ENCODE results near the gene TBC1D2B. TPM values are rescaled to one million over a fixed set of nuclear protein-coding genes. Genes with fewer than 3 reads are reported as not detected.

TBC1D2B gene
- total and polyA plus RNA-seq, 4 donors, result 9.8 to 109 (median 53.2) TPM

DNA sequence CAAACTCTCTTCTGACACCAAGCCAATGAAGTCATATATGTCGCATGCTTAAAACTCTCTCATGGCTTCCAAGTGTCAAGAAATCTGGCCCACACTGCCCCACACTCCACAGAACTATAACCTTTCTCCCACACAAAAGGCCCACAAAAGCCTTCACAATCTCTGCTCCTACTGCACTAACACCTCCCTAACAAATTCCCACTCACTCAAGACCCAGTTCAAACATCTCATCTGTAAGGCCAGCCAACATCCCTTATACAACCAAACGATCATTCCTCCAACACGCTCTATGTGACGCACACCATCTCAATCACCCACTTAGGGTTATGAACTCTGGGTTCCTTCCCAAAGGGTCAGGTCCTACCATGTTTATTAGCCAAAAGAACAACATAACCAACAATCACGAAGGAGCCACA is 13.5 kb downstream of the TBC1D2B start:
- no peak for DNase-seq
- H3K9me3 ChIP-seq (ENCODE audit: control insufficient read depth, low read length), result no peaks in the 10 kb centered on the region
- peak overlapping the region; percentile 22 to 75 for H3K27ac ChIP-seq (ENCODE audit: low read depth in 1 of 2, low read length in 2 of 2)
- H3K4me3 ChIP-seq (ENCODE audit: low read length in 2 of 2), result no peak overlapping the region
- peaks cover 10 to 13% of the 10 kb centered on the region in 2 donors for H3K4me1 ChIP-seq (ENCODE audit: control insufficient read depth in 1 of 2, insufficient read depth in 2 of 2, low read length in 2 of 2)
- WGBS, 2 donors, result 76 to 80% methylated on average over 5 of the region's 5 CpGs
- H3K36me3 ChIP-seq (ENCODE audit: control insufficient read depth in 1 of 2, insufficient read depth in 2 of 2, low read length in 1 of 2), result no peaks in the 10 kb centered on the region
- no peaks in the 10 kb centered on the region for H3K27me3 ChIP-seq (ENCODE audit: control insufficient read depth in 1 of 2, insufficient read depth in 2 of 2, low read length in 1 of 2)
- intact Hi-C loops (cut with DNase I), result no loop called here
- no peak for ATAC-seq (ENCODE audit: low FRiP score)

DNA sequence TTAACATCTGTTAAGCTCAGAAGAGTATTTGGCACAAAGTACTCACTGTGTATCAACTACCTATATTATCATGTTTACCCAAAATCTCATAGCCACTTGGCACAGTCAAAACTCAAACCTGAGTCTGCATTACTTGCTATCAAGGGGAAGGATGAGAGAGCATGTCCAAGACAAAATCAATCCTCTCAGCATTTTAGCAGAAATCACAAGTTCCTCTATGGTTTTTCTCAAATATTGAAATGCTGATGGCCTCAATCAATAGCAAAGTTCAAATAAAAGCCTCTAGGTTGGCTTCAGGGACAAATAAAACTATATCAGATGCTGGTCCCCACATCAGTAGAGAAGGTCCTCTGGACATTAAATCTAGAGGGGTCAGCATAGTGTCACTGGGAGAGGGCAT is 14.3 kb downstream of the TBC1D2B start:
- H3K4me1 ChIP-seq (ENCODE audit: control insufficient read depth in 1 of 2, insufficient read depth in 2 of 2, low read length in 2 of 2), result peaks cover 10 to 13% of the 10 kb centered on the region in 2 donors
- intact Hi-C loops (cut with DNase I), result no loop called here
- peak overlapping the region in 1 of 2 donors; percentile 12 for H3K27ac ChIP-seq (ENCODE audit: low read depth in 1 of 2, low read length in 2 of 2)
- no peak overlapping the region for H3K4me3 ChIP-seq (ENCODE audit: low read length in 2 of 2)
- no peaks in the 10 kb centered on the region for H3K9me3 ChIP-seq (ENCODE audit: control insufficient read depth, low read length)
- ATAC-seq (ENCODE audit: low FRiP score) (no peak), DNase-seq (no peak)
- H3K36me3 ChIP-seq (ENCODE audit: control insufficient read depth in 1 of 2, insufficient read depth in 2 of 2, low read length in 1 of 2), result no peaks in the 10 kb centered on the region
- H3K27me3 ChIP-seq (ENCODE audit: control insufficient read depth in 1 of 2, insufficient read depth in 2 of 2, low read length in 1 of 2), result no peaks in the 10 kb centered on the region

DNA sequence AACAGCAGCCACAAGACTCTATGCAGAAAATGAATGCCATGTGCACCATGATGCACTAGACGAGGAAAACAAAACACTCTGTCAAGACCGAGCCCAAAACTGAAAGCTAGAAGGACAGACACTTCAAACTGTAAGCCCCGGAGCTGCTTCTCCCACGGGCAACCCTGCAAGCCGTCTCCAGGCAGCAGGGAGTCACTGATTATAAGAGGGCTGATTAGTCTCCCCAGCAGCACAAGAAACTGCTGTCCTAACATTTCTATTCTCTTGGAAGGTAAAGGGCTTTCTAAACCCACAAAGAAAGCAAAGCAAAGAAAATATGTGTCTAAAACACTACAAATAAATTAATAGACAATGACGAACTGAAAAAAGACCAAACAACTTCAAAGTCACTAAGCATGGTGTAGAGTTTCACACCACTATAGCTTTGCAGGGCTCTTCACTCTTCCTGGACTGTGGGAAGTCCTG is 15.5 kb downstream of the TBC1D2B start:
- Histone ChIP-seq H3K27ac (ENCODE audit: low read depth in 1 of 2, low read length in 2 of 2) (no peak overlapping the region), H3K4me1 (ENCODE audit: control insufficient read depth in 1 of 2, insufficient read depth in 2 of 2, low read length in 2 of 2) (peaks cover 8 to 13% of the 10 kb centered on the region in 2 donors), H3K9me3 (ENCODE audit: control insufficient read depth, low read length) (no peaks in the 10 kb centered on the region), H3K36me3 (ENCODE audit: control insufficient read depth in 1 of 2, insufficient read depth in 2 of 2, low read length in 1 of 2) (no peaks in the 10 kb centered on the region), H3K4me3 (ENCODE audit: low read length in 2 of 2) (no peak overlapping the region), H3K27me3 (ENCODE audit: control insufficient read depth in 1 of 2, insufficient read depth in 2 of 2, low read length in 1 of 2) (no peaks in the 10 kb centered on the region)
- WGBS, 2 donors, result 61 to 63% methylated on average over 6 of the region's 6 CpGs
- no peak for DNase-seq
- intact Hi-C loops (cut with DNase I), result no loop called here
- no peak for ATAC-seq (ENCODE audit: low FRiP score)

DNA sequence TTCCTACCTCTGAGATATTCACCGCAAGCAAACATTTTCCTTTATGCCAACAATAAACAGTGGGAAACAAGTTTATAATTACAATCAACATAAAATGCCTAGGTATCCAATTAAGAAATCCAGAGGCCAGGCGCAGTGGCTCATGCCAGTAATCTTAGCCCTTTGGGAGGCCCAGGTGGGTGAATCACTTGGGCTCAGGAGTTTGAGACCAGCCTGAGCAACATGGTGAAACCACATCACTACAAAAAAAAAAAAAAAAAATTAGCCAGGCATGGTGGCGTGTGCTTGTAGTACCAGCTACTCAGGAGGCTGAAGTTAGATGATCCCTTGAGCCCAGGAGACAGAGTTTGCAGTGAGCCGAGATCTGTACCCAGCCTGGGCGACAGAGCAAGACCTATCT is 17.3 kb downstream of the TBC1D2B start:
- intact Hi-C loops (cut with DNase I), result no loop called here
- 98% methylated on average over 5 of the region's 5 CpGs for WGBS, 2 donors
- Histone ChIP-seq H3K4me1 (ENCODE audit: control insufficient read depth in 1 of 2, insufficient read depth in 2 of 2, low read length in 2 of 2) (peaks cover 6 to 8% of the 10 kb centered on the region in 2 donors), H3K4me3 (ENCODE audit: low read length in 2 of 2) (no peak overlapping the region), H3K27me3 (ENCODE audit: control insufficient read depth in 1 of 2, insufficient read depth in 2 of 2, low read length in 1 of 2) (no peaks in the 10 kb centered on the region), H3K27ac (ENCODE audit: low read depth in 1 of 2, low read length in 2 of 2) (no peak overlapping the region), H3K9me3 (ENCODE audit: control insufficient read depth, low read length) (no peaks in the 10 kb centered on the region), H3K36me3 (ENCODE audit: control insufficient read depth in 1 of 2, insufficient read depth in 2 of 2, low read length in 1 of 2) (no peaks in the 10 kb centered on the region)
- no peak for ATAC-seq (ENCODE audit: low FRiP score)
- no peak for DNase-seq

DNA sequence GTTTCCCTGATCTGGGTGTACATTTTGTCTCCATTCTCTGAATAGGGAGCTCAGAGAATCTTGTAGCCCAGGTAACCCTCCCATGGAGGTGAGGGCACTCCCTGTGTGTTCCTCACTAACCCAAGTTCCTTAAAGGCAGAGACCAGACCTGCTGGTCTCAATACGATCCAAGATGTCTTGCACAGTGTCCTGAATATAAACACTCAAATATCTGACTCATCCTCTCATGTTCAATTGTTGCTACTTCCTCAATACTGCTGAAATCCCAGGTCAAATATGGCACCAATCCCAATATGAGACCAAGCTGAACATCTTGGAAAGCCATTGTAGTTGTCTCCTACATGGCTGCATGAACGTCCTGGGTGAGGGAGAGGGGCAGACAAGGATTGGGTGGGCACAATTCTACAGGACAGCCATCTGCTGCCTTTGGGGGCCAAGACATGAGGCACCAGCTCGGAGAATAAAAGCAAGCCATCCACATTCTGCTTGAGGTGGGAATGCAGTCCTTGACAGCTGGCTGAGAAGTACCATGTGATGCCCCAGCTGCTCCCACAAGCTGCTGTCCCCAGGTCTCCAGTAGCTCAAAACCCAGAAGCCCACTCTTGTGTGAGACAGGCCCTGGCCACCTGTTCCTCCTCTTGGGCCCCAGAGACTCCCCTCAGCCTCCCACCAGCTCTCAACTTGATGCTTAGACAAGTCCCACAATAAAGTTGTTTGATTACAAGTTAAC is 18.2 kb downstream of the TBC1D2B start:
- WGBS, 2 donors, result 91% methylated on average over 3 of the region's 3 CpGs
- Histone ChIP-seq H3K9me3 (ENCODE audit: control insufficient read depth, low read length) (no peaks in the 10 kb centered on the region), H3K27ac (ENCODE audit: low read depth in 1 of 2, low read length in 2 of 2) (no peak overlapping the region), H3K36me3 (ENCODE audit: control insufficient read depth in 1 of 2, insufficient read depth in 2 of 2, low read length in 1 of 2) (no peaks in the 10 kb centered on the region), H3K4me3 (ENCODE audit: low read length in 2 of 2) (no peak overlapping the region), H3K27me3 (ENCODE audit: control insufficient read depth in 1 of 2, insufficient read depth in 2 of 2, low read length in 1 of 2) (no peaks in the 10 kb centered on the region), H3K4me1 (ENCODE audit: control insufficient read depth in 1 of 2, insufficient read depth in 2 of 2, low read length in 2 of 2) (peaks cover 6 to 8% of the 10 kb centered on the region in 2 donors)
- intact Hi-C loops (cut with DNase I), result no loop called here
- no peak for ATAC-seq (ENCODE audit: low FRiP score)
- DNase-seq, result no peak

DNA sequence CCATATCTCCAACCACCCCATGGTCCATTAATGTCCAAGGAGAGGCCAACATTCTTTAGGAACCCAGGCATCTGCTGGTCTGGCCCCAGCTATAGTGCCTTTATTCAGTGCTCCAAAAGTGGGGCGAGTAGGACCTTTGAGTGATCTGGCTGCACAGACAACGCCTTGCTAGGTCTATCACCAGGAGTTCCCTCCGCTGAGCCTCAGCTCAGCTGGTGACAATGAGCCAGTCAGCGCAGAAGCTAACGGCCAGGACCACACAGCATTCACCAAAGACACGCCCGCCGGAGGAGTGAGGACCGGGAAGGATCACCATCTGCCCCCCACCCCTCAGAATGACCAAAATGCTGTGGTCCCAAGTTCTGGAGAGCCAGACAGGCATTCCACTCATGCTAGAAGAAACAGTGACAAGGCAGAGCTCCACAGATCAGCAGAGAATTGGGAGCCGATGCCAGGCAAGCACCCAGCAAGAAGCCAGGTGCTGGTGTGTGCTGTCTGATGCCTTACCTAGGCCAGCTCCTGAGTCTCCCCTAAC is 19.0 kb downstream of the TBC1D2B start:
- H3K27ac ChIP-seq (ENCODE audit: low read depth in 1 of 2, low read length in 2 of 2), result no peak overlapping the region
- ATAC-seq (ENCODE audit: low FRiP score) (no peak), DNase-seq (no peak)
- peaks cover 0 to 4% of the 10 kb centered on the region in 2 donors for H3K4me1 ChIP-seq (ENCODE audit: control insufficient read depth in 1 of 2, insufficient read depth in 2 of 2, low read length in 2 of 2)
- intact Hi-C loops (cut with DNase I), result no loop called here
- H3K36me3 ChIP-seq (ENCODE audit: control insufficient read depth in 1 of 2, insufficient read depth in 2 of 2, low read length in 1 of 2), result peaks cover 0 to 3% of the 10 kb centered on the region in 2 donors
- WGBS, 2 donors, result 91 to 94% methylated on average over 10 of the region's 10 CpGs
- H3K4me3 ChIP-seq (ENCODE audit: low read length in 2 of 2), result no peak overlapping the region
- H3K27me3 ChIP-seq (ENCODE audit: control insufficient read depth in 1 of 2, insufficient read depth in 2 of 2, low read length in 1 of 2), result no peaks in the 10 kb centered on the region
- H3K9me3 ChIP-seq (ENCODE audit: control insufficient read depth, low read length), result no peaks in the 10 kb centered on the region

DNA sequence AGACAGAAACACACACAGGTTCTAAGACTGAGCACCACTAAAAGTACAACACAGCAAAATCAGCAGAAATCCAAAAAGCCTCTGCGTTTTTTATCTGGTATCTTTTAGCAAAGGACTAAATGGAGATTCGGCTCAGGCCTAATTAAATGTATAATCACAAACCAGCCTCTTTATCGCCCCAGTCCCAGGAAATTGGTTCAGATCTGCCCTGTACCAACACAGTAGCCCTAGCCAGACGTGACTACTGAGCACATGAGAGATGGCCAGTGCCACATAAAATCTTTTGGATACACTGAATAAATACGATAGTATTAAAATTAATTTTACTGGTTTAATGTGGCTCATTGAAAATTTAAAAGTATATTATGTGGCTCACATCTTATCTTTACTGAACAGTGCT is 19.7 kb downstream of the TBC1D2B start:
- no peaks in the 10 kb centered on the region for H3K27me3 ChIP-seq (ENCODE audit: control insufficient read depth in 1 of 2, insufficient read depth in 2 of 2, low read length in 1 of 2)
- peaks cover 0 to 3% of the 10 kb centered on the region in 2 donors for H3K36me3 ChIP-seq (ENCODE audit: control insufficient read depth in 1 of 2, insufficient read depth in 2 of 2, low read length in 1 of 2)
- DNase-seq (no peak), ATAC-seq (ENCODE audit: low FRiP score) (no peak)
- H3K4me1 ChIP-seq (ENCODE audit: control insufficient read depth in 1 of 2, insufficient read depth in 2 of 2, low read length in 2 of 2), result peaks cover 0 to 2% of the 10 kb centered on the region in 2 donors
- intact Hi-C loops (cut with DNase I), result no loop called here
- no peak overlapping the region for H3K27ac ChIP-seq (ENCODE audit: low read depth in 1 of 2, low read length in 2 of 2)
- no peaks in the 10 kb centered on the region for H3K9me3 ChIP-seq (ENCODE audit: control insufficient read depth, low read length)
- no peak overlapping the region for H3K4me3 ChIP-seq (ENCODE audit: low read length in 2 of 2)
- 91 to 92% methylated on average over 5 of the region's 5 CpGs for whole genome bisulfite sequencing, 2 donors

DNA sequence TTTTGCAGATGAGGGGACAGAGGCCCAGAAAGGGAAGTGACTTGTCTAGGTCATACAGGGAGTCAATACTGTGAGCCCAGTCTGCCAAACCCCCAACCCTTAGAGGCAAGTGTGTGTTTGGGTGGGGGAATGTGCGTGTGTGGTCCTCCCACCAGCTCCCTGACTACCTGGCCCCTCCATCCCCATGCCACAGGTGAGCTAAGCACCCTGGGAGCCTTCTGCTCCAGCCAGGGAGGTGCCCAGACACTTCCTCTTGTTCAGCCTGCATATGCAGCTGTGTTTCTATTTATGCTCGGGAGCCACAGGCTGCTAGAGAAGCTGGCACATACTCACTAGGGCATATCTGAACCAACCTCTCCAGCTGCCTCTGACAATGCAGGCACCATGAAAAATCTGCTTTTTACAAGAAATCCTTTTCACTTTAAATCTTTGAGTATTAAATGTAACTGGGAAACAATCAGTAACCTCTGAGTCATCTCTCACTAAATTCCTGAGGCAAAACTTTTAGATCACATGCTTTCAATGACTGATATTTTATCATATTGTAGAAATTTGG is 20.7 kb downstream of the TBC1D2B start:
- Histone ChIP-seq H3K9me3 (ENCODE audit: control insufficient read depth, low read length) (no peaks in the 10 kb centered on the region), H3K27ac (ENCODE audit: low read depth in 1 of 2, low read length in 2 of 2) (peak overlapping the region in 1 of 2 donors; percentile 56), H3K36me3 (ENCODE audit: control insufficient read depth in 1 of 2, insufficient read depth in 2 of 2, low read length in 1 of 2) (peaks cover 3 to 4% of the 10 kb centered on the region in 2 donors), H3K4me3 (ENCODE audit: low read length in 2 of 2) (no peak overlapping the region), H3K4me1 (ENCODE audit: control insufficient read depth in 1 of 2, insufficient read depth in 2 of 2, low read length in 2 of 2) (no peaks in the 10 kb centered on the region), H3K27me3 (ENCODE audit: control insufficient read depth in 1 of 2, insufficient read depth in 2 of 2, low read length in 1 of 2) (no peaks in the 10 kb centered on the region)
- WGBS, 2 donors, result 35 to 36% methylated on average over 2 of the region's 2 CpGs
- peak in 1 of 2 donors; percentile 64 for DNase-seq
- intact Hi-C loops (cut with DNase I), result no loop called here
- ATAC-seq (ENCODE audit: low FRiP score), result peak; percentile 59
